HPDE6-E6E7 (cell line): Measurements from ENCODE around the gene IFITM2.
"Not testable (repeated sequence)": the region's sequence is repeated elsewhere in the genome, so short reads cannot be mapped to it uniquely, and the experiment has no call there.

ENCODE experiments used
- DNase-seq: peaks from one replicate; pipeline ENCODE4 v3.0.0; 2011; ENCODE audit warnings: missing footprints; ENCODE audit errors: extremely low spot score

Gene IFITM2

DNA sequence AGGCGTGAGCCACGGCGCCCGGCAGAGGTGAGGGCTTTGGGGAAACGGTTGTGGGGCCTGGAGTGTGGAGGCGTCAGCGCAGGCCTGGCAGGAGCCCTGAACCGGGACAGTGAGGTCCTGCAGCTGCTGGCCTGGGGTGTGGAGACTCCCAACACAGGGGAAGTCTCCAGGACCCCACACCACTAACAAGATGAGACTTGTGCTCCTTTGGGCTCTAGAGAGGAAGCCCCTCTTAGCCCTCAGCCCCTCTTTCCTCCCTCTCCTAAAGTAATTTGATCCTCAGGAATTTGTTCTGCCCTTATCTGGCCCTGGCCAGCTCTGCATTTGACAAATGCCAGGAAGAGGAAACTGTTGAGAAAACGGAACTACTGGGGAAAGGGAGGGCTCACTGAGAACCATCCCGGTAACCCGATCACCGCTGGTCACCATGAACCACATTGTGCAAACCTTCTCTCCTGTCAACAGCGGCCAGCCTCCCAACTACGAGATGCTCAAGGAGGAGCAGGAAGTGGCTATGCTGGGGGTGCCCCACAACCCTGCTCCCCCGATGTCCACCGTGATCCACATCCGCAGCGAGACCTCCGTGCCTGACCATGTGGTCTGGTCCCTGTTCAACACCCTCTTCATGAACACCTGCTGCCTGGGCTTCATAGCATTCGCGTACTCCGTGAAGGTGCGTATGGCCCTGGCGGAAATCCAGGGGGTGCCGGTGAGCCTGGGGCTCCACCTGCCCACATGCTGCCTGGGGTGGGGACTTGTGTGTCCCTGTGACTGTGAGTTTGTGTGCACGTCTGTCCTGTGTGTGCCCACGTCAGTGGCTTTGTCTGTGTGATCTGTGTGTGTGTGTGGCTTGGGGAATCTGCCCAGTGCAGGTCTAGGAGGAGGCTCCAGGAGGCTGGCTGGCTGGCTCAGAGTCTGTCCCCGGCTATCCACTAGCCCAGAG, at the start of gene IFITM2:
IFITM2 (plus strand) TSS at position 51 of the 943 bp plus-strand sequence; CDS start at position 428, 377 bp downstream.
- not testable (repeated sequence) for DNase-seq

DNA sequence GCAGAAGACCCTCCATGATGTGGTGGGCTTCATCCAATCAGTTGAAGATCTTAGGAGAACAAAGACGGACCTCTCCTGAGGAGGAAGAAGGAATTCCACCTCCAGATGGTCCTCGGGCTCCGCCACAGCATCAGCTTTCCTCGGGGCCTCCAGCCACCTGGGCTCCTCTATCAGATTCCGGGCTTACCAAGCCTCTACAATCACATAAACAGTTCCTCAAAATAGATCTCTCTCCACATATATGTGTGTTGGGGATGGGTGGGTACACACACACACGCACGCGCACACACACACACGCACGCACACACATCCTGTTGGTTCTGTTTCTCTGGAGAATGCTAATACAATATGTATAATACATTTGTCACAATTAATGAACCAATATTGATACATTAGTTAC, 48.2 kb upstream of the IFITM2 start:
- DNase-seq, result no peak

DNA sequence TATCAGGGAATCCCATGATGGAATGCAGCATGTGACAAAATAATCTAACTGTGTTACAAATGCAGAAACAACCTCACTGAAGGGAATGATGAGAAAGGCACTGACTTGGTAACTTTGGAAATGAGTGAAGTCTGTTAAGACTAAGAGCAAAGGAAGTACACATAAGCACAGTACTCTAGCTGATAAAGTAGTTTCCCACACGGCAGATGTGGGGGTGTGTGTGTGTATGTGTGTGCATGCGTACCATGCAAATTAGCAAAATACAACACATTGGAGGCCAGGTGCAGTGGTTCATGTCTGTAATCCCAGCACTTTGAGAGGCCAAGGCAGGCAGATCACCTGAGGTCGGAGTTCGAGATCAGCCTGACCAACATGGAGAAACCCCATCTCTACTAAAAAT, 46.0 kb upstream of the IFITM2 start:
- DNase-seq, result no peak

DNA sequence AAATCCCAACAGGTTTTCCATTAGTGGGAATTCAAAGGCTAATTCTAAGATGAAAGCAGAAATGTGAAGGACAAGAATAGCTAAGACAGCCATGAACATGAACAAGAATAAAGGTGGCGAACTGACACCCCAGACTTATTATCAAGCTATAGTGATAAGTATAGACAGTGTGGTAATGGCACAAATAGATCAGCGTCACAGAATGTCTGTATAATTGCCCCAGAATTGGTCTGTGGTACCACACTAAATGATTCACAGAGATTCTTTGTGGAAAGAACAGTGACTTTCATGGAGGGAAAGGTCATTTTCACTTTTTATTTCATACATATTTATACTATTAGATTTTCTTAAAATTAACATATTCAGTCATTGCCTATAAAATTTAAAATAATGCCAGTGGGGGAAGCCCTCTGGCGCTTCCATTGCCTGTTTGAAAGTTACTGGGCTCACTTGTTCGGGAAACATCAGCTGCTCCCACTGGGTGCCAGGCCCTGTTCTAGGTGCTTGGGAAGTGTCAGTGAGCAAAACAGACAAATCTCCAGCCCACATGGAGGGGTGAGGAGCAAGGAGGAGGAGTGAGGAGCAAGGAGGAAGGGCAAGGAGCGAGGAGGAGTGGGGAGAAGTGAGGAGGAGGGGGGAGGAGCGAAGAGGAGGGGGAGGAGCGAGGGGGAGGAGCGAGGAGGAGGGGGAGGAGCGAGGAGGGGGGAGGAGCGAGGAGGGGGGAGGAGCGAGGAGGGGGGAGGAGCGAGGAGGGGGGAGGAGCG, 40.8 kb upstream of the IFITM2 start:
- DNase-seq, result no peak

DNA sequence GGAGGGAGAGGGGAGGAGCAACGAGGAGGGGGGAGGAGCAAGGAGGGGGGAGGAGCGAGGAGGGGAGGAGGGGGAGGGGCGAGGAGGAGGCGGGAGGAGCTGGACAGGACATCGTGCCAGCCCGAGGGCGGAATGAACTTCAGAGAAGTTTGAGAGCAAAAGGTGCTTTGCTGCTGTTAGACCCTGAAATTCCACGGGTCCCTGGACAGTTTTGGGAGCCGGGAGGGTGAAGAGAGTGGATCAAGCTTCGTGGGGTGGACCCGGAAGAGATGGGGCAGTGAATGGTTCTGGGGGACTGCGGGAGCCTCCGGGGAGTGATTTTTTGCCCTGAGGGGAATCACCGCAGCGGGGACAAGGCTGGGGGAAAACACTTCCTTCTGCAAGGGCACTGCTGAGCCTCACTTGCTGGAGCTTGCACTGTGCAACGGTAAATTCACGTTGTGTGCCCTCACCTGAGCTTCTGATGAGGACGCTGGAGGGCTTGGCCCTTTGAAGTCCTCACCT, 40.1 kb upstream of the IFITM2 start:
- no peak for DNase-seq

DNA sequence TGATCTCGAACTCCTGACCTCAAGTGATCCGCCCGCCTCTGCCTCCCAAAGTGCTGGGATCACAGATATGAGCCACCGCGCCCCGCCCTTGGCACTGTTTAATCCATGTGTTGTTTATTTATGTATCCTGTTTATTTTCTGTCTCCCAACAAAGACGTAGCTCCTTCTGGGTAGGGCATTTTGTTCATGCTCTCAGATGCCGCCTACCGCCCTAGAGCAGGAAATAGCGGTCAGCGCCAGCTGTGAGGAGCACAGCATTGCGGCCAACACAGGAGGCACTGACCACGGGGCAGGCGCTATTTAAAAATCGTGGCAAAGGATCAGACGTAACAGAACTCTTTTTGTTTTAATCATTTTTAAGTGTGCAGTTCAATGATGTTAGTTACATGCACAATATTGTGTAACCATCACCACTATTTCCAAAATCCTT, 38.9 kb upstream of the IFITM2 start:
- not testable (repeated sequence) for DNase-seq

DNA sequence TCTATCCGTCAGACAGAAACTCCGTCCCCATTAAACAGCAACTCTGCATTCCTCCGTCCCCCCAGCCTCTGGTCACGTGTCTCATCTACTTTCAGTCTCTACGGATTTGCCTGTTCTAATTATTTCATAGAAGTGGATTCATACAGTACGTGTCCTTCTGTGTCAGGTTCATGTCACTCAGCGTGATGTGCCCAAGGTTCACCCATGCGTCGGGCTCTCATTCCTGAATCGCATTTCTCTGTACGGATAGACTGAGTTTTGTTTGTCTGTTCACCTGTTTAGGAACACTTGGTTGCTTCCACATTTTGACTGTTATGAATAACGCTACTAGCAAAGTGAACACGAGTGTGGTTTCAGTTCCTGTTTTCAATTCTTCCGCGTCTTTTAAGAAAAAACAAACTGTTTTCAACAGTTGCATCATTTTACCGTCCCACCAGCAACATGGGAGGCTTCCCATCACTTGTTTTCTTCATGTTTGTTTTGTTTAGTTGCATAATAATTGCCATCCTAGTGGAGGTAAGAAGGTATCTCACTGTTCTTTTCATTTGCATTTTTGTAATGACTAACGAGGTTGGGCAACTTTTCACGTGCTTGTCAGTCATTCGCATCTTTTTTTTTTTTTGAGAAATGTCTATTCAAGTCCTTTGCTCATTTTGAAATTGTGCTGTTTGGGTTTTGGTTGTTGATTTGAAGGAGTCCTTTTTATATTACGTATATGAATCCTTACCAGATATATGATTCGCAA, 38.3 kb upstream of the IFITM2 start:
- DNase-seq, result no peak

DNA sequence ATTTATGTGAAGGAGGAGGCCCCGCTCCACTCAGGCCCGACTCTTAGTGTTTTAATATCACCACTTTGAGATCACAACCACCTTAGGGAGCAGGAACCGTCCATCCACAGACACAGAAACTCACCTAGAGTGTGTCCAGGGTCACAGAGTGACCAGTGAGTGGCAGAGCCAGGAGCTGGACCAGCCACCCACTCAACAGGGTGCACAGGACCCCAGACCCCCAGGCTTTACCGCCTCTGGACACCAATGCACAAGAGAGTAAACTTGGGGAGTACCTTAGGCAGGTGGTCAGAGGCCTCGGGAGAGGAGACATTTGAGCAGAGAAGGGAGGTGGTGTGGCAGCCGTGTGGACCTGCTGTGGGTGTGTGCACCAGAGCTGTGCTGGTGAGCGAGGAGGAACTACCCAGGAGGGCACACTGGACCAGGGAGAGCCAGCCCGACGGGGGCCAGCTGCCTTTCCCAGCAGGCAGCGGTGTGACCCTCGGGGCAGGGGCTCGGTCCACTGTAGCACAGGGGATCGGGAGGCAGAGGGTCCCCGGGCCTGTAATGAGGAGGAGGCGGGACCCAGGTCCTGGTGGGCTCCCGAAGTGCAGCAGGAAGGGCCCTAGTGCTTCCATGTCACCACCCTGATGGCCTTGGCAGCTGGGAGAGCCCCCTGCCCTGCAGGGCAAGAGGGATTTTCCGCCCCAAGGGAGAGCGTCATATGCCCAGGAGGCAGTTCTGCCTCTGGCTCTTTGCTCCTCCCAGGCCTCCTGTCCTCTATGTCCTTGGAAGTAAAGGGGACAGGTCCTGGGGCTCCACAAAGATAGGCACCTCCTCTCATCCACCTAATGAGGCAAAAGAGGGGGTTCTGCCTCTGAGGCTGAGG, 36.9 kb upstream of the IFITM2 start:
- no peak for DNase-seq

DNA sequence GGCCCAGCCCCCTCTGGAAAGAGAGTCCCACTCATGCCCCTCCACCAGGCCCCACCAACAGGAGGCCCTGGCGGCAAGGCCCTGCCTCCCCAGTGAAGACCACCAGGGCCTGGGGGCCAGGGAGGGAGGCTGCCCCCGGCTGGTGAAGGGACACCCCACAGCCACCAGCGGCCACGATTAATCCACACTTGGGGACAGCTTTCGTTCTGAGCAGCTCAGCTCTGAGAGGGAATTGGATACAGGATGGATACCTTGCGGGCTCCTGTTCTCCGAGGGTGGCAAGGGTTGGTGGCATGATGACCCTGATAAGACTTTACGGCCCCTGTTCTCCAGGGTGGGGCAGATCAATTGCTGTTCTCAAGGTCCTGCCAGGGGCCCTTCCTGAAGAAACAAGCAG, 36.3 kb upstream of the IFITM2 start:
- DNase-seq, result no peak

DNA sequence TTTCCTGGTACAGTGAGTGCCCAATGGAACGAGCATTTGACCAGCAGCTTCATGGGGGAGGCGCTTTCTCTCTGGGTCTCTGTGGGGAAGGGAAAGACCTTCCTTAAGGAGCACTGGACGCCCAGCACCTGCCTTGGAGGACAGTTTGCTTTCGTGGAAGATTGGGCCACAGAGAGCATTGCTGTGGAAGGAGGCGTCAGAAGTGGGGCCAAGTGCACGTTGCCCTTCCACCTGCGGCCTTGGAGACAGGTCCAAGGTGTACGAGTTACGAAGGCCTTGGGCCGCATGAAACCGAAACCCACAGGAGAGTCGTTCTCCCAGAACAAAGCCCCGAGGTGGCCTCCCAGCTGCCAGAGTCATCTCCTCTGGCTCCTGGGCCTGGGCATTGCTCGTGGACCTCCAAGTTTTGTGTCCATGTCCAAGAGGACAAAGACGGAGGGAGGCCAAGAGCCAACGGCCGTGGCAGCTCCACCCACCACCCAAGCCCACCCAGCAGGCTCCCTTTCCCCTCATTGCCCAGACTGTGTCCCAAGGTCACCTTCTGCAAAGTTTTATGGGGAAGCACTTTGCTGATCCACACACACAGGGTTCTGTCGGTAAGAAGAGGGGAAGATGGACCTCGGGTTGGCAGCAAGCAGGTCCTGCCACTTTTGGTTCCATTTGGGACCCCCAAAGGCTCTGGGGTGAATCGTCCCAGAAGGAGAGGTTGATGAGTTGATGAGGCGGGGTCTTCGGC, 35.3 kb upstream of the IFITM2 start:
- DNase-seq, result no peak

DNA sequence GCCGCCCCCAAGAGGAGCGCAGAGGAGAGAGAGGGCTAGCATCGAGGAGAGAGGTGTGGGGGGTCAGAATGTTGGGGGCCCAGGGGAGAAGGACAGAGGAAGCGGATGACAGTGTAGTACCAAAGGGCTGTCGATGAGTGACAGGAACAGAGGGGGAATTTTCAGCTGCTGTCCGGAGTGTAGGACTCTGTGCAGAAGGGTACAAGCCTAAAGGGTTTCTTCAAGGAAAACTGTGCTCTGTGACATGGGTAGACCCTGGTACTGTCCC, 34.8 kb upstream of the IFITM2 start:
- DNase-seq, result no peak

DNA sequence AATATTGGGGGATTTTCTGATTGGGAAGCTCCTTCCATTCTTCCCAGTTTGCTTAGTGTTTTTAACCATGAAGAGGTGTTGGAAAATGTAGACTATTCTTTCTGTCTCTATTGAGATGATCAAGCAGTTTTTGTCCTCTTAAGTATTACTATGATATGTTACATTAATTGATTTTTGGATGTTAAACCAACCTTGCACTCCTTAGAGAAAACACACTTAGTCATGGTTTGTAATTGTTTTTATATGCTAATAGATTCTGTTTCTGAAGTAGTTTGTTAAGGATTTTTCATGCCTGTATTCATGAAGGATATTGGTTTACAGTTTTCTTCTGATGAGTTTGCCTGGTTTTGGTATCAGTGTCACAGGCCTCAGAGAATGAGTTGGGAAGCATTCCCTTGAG, 31.4 kb upstream of the IFITM2 start:
- DNase-seq, result no peak

DNA sequence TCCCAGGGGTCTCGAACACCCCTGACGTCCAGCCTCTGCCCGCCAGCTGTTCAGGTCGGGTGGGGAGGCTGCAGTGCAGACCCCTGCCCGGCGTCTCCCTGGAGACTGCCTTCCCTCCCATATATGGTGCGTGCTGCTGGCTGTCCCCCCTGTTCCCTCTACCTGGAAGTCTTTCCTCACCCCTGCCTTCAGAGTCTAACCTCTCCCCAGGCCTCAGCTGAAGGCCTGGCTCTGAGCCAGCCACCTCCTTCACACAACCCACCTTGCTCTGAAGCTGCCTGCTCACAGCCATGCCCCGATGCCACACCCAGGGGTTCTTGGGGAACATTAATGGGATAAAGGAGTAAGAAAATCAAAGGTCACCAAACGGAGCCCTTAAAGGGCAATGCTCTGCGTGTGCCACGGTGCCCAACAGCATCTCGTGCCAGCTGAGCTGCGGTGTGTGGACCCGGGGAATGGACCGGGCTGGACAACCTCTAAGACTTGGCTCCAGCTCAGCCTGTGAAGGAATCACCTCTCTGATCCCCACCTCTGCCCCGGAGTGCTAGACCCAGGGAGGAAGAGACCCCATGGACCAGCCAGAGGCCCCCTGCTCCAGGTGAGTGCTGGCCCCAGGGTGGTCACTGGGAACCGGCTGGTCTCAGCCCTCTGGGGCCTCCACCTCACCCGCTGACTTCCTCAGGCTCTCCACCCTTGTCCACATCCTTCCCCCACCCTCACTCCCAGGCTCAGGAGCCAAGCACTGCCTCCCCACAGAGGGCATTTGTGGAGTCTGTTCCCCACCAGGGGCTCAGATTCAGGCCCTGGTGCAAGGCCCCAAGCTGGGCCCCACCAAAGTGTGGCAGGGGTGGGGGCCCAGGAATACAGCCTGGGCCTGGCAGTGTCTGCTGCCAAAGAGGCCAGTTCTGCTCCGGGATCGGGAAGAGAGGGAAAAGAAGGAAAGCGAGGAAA, 29.3 kb upstream of the IFITM2 start, which contains the start of gene NLRP6:
NLRP6 (plus strand) TSS at position 407 of the 951 bp plus-strand sequence; CDS start at position 570, 163 bp downstream.
- DNase-seq, result no peak

DNA sequence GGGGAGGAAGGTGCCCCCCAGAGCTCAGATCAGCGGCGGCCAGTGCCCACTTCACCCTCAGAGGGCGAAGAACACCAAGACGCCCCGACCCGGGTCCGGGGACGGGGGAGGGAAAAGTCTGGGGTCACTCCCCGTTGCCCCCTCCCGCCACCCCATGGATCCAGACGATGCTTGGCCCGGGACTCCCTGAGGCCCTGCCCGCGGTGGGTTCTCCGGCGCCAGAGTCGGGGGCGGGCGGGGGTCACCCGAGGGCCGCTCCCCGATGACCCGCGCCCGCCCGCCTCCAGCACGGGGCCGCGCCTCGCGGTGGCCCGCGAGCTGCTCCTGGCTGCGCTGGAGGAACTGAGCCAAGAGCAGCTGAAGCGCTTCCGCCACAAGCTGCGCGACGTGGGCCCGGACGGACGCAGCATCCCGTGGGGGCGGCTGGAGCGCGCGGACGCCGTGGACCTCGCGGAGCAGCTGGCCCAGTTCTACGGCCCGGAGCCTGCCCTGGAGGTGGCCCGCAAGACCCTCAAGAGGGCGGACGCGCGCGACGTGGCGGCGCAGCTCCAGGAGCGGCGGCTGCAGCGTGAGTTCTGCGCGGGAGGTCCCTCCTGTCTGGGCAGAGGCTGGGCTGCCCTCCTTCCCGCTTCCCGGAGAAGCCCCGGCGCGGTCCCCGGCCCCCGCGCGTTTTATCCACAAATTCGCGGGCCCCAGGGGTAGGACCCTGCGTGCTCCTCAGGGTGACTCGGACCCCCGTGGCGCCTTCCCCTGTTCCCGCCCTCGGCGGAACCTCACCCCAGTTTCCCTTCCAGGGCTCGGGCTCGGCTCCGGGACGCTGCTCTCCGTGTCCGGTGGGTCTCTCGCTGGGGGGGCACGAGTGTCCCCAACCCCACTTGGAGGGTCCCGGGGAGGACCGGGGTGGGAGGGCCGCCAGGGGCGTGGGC, 28.3 kb upstream of the IFITM2 start:
- no peak for DNase-seq

DNA sequence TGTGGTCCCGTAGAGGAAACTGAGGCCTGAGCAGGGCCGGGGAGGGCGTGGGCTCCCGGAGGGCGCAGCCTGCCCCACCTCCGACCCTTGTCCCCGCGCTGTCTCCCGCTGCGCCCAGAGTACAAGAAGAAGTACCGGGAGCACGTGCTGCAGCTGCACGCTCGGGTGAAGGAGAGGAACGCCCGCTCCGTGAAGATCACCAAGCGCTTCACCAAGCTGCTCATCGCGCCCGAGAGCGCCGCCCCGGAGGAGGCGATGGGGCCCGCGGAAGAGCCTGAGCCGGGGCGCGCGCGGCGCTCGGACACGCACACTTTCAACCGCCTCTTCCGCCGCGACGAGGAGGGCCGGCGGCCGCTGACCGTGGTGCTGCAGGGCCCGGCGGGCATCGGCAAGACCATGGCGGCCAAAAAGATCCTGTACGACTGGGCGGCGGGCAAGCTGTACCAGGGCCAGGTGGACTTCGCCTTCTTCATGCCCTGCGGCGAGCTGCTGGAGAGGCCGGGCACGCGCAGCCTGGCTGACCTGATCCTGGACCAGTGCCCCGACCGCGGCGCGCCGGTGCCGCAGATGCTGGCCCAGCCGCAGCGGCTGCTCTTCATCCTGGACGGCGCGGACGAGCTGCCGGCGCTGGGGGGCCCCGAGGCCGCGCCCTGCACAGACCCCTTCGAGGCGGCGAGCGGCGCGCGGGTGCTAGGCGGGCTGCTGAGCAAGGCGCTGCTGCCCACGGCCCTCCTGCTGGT, 27.5 kb upstream of the IFITM2 start:
- no peak for DNase-seq

DNA sequence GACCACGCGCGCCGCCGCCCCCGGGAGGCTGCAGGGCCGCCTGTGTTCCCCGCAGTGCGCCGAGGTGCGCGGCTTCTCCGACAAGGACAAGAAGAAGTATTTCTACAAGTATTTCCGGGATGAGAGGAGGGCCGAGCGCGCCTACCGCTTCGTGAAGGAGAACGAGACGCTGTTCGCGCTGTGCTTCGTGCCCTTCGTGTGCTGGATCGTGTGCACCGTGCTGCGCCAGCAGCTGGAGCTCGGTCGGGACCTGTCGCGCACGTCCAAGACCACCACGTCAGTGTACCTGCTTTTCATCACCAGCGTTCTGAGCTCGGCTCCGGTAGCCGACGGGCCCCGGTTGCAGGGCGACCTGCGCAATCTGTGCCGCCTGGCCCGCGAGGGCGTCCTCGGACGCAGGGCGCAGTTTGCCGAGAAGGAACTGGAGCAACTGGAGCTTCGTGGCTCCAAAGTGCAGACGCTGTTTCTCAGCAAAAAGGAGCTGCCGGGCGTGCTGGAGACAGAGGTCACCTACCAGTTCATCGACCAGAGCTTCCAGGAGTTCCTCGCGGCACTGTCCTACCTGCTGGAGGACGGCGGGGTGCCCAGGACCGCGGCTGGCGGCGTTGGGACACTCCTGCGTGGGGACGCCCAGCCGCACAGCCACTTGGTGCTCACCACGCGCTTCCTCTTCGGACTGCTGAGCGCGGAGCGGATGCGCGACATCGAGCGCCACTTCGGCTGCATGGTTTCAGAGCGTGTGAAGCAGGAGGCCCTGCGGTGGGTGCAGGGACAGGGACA, 26.7 kb upstream of the IFITM2 start:
- DNase-seq, result no peak
